GM12878 (cell line): ENCODE data around the gene M1AP. TPM values are rescaled to one million over a fixed set of nuclear protein-coding genes. Genes with fewer than 3 reads are reported as not detected.

Experiments
- BRCA1 ChIP-seq: IDR thresholded peaks from 2 replicates; pipeline ENCODE4 v1.6.1; 2011; ENCODE audit warnings: low read depth, low read length, improper control_type of control experiment
- CHD1 ChIP-seq: IDR thresholded peaks from 2 replicates; pipeline ENCODE4 v1.6.1; 2012; ENCODE audit warnings: low read depth, low read length, improper control_type of control experiment
- CHD4 ChIP-seq: fragments of 200-600 bp; sonication (generic); IDR thresholded peaks from 2 replicates; pipeline ENCODE4 v1.6.1; 2016; ENCODE audit warnings: mild to moderate bottlenecking
- DPF2 ChIP-seq: fragments of 450-650 bp; IDR thresholded peaks from 2 replicates; pipeline ENCODE4 v1.6.1; 2017; ENCODE audit warnings: mild to moderate bottlenecking
- GABPA ChIP-seq: IDR thresholded peaks from 2 replicates; pipeline ENCODE4 v1.6.1; 2014; ENCODE audit warnings: antibody characterized with exemption, low read depth, mild to moderate bottlenecking, inconsistent platforms
- JUNB ChIP-seq: IDR thresholded peaks from 2 replicates; pipeline ENCODE4 v1.6.1; 2016; ENCODE audit warnings: antibody characterized with exemption, mild to moderate bottlenecking
- KLF5 ChIP-seq: fragments of 450-650 bp; IDR thresholded peaks from 2 replicates; pipeline ENCODE4 v1.6.1; 2014; ENCODE audit warnings: mild to moderate bottlenecking; ENCODE audit not compliant: partially characterized antibody
- MLLT1 ChIP-seq: fragments of 450-650 bp; IDR thresholded peaks from 2 replicates; pipeline ENCODE4 v1.6.1; 2016; ENCODE audit warnings: mild to moderate bottlenecking
- NFXL1 ChIP-seq: fragments of 450-650 bp; IDR thresholded peaks from 2 replicates; pipeline ENCODE4 v1.6.1; 2017; ENCODE audit warnings: antibody characterized with exemption, mild to moderate bottlenecking, borderline replicate concordance
- NFYA ChIP-seq: IDR thresholded peaks from 2 replicates; pipeline ENCODE4 v1.6.1; 2011; ENCODE audit warnings: low read depth, mild to moderate bottlenecking, low read length, improper control_type of control experiment, borderline replicate concordance
- NR2C1 ChIP-seq: fragments of 450-650 bp; IDR thresholded peaks from 2 replicates; pipeline ENCODE4 v1.6.1; 2017; ENCODE audit warnings: antibody characterized with exemption, mild to moderate bottlenecking, moderate library complexity
- NR2C2 ChIP-seq: IDR thresholded peaks from 2 replicates; pipeline ENCODE4 v1.6.1; 2011; ENCODE audit warnings: borderline replicate concordance, low read depth; ENCODE audit not compliant: control insufficient read depth, insufficient read length
- NRF1 ChIP-seq: conservative IDR thresholded peaks from 2 replicates; pipeline ENCODE4 v1.6.1; 2011; ENCODE audit warnings: mild to moderate bottlenecking, low read depth, low read length, improper control_type of control experiment
- PAX5 ChIP-seq: IDR thresholded peaks from 2 replicates; pipeline ENCODE4 v1.6.1; 2011; ENCODE audit warnings: low read depth, low read length, borderline replicate concordance
- POLR2A ChIP-seq: IDR thresholded peaks from 2 replicates; pipeline ENCODE4 v1.6.1; 2011; ENCODE audit warnings: low read depth, mild to moderate bottlenecking, low read length
- RBBP5 ChIP-seq: fragments of 200-600 bp; sonication (generic); conservative IDR thresholded peaks from 2 replicates; pipeline ENCODE4 v1.6.1; 2016
- RELB ChIP-seq: fragments of 450-650 bp; IDR thresholded peaks from 2 replicates; pipeline ENCODE4 v1.6.1; 2017; ENCODE audit warnings: low read depth, mild to moderate bottlenecking, moderate library complexity
- SP1 ChIP-seq: IDR thresholded peaks from one replicate; pipeline ENCODE4 v1.6.1; 2011; ENCODE audit warnings: low read depth, low read length
- SPI1 ChIP-seq: IDR thresholded peaks from 2 replicates; pipeline ENCODE4 v1.6.1; 2011; ENCODE audit warnings: low read depth, mild to moderate bottlenecking, low read length, moderate library complexity, borderline replicate concordance; ENCODE audit not compliant: insufficient read depth
- SREBF1 ChIP-seq: IDR thresholded peaks from 2 replicates; pipeline ENCODE4 v1.6.1; 2012; ENCODE audit warnings: mild to moderate bottlenecking, low read length
- USF1 ChIP-seq: IDR thresholded peaks from 2 replicates; pipeline ENCODE4 v1.6.1; 2011; ENCODE audit warnings: borderline replicate concordance, low read depth, mild to moderate bottlenecking, moderate library complexity, mixed read lengths, low read length; ENCODE audit not compliant: insufficient read depth; ENCODE audit errors: extremely low read length
- ZBED1 ChIP-seq: IDR thresholded peaks from 2 replicates; pipeline ENCODE4 v1.6.1; 2016; ENCODE audit warnings: borderline replicate concordance
- ZBTB40 ChIP-seq: fragments of 450-650 bp; IDR thresholded peaks from 2 replicates; pipeline ENCODE4 v1.6.1; 2016; ENCODE audit warnings: mild to moderate bottlenecking, moderate library complexity, borderline replicate concordance
- ZNF24 ChIP-seq: fragments of 450-650 bp; IDR thresholded peaks from 2 replicates; pipeline ENCODE4 v1.6.1; 2017; ENCODE audit warnings: antibody characterized with exemption, mild to moderate bottlenecking
- ZSCAN29 ChIP-seq: fragments of 450-650 bp; IDR thresholded peaks from 2 replicates; pipeline ENCODE4 v1.6.1; 2017; ENCODE audit warnings: mild to moderate bottlenecking, moderate library complexity
- polyA plus RNA-seq, 11 experiments: library from polyadenylated mRNA; depleted of rRNA in 4 of 11; unstranded in 6 of 11; stranded (reverse) in 5 of 11; fragments of >200 nt; fragmentation: Nextera tagmentation in 4 of 11; fragmentation: Illumina TruSeq in 1 of 11; extraction: Ambion mirVana in 4 of 11; extraction: Trizol in 1 of 11; gene quantifications; 1 replicate in 1 of 11; 2 replicates in 10 of 11; pipeline versions ENCODE4 v1.2.1 to v1.2.3, GENCODE V29; 2011 to 2016; ENCODE audit warnings: inconsistent platforms in 2 of 11, missing spikeins in 2 of 11, low read depth in 1 of 11
- total RNA-seq, 4 experiments: library from RNA; depleted of rRNA in 3 of 4; stranded (reverse); fragments of >200 nt in 3 of 4; fragmentation: Illumina TruSeq in 1 of 4; extraction: Trizol in 1 of 4; gene quantifications; 2 replicates each; pipeline versions ENCODE4 v1.2.1 to v1.2.3, GENCODE V29; 2013 to 2021

M1AP gene
- total and polyA plus RNA-seq, 10 of the 15 experiments (the other 5 are each of a cell fraction or from before 2014, with no cell fraction given) = 0.04 to 0.32 (median 0.16) TPM; not detected in 4

- TF ChIP-seq CHD1 = no peak
- TF ChIP-seq JUNB = no peak
- TF ChIP-seq SREBF1 = no peak
- TF ChIP-seq BRCA1 = no peak
- no peak for TF ChIP-seq MLLT1
- peak; percentile 90 for TF ChIP-seq ZNF24
- TF ChIP-seq DPF2 = peak; percentile 46; the same call in 1 of the 2 replicates
- TF ChIP-seq NR2C2 = no peak
- no peak for TF ChIP-seq KLF5
- TF ChIP-seq CHD4 = no peak
- TF ChIP-seq PAX5 = no peak
- no peak for TF ChIP-seq RBBP5
- no peak for TF ChIP-seq POLR2A
- TF ChIP-seq GABPA = no peak
- no peak for TF ChIP-seq USF1
- no peak for TF ChIP-seq NRF1
- TF ChIP-seq ZBTB40 = no peak
- TF ChIP-seq SPI1 = peak; percentile 88
- no peak for TF ChIP-seq SP1
- TF ChIP-seq NR2C1 = no peak
- no peak for TF ChIP-seq NFXL1
- peak; percentile 53; the same call in 1 of the 2 replicates for TF ChIP-seq RELB
- TF ChIP-seq ZBED1 = no peak
- TF ChIP-seq ZSCAN29 = no peak
- no peak for TF ChIP-seq NFYA
Observed at GRCh38 chr2:74619651-74620297, 28.4 kb downstream of the M1AP start (continued).
